Epidermal melanocyte (primary cell): ENCODE measurements around the gene ANKRD2.
"Not testable (repeated sequence)": the region's sequence is repeated elsewhere in the genome, so short reads cannot be mapped to it uniquely, and the experiment has no call there.

Experiments used
- DNase-seq: peaks from one replicate; pipeline ENCODE4 v3.0.0; 2011; ENCODE audit warnings: low spot score; ENCODE audit not compliant: insufficient read length

ANKRD2 gene

DNA sequence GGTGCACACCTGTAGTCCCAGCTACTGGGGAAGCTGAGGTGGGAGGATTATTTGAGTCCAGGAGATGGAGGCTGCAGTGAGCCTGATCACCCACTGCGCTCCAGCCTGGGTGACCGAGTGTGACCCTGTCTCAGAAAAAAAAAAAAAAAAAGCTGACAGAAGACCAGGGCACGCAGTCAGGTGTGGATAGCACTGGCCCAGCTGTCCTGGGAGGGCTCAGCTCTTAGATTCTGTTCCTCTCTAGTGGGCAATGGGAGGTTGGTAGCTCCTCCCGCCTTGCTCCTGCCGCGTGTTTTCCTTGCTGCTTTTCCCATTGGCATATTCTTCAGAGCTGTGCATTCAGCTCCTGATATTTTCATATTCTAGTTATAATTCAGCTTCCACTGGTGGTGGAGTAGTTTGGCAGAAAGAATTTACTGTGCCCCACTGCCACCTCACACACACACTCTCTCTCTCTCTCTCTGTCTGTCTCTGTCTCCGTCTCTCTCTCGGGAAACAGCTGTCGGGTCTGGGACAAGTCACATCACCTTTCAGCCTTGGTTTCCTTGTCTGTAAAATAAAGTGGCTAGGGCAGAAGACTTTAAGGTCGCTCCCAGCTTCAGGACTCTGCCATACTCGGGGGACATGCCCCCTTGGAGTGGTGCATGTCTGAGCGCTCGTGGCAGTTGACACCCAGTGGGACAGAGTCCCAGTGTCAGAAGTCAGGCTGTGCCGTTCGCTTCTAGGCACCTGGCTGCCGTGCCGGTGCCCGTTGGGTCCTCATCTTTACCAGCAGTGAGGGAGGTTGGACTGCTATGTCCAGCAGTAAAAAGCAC lies 25.9 kb upstream of the ANKRD2 start:
- DNase-seq: no peak

DNA sequence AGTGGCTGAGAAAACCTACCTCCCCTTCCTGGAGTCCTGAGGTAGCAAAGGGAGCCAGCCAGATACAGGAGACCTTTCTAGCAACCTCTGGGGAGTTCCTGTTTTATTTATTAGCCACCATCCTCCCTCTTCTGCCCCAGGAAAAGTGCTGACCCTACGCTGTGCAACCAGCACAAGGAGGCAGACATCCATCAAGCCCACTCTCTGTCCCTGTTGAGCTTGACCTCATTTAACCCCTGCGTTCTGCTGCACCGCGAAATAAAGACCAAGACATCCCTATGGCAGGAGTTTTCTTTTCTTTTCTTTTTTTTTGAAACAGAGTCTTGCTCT lies 25.3 kb upstream of the ANKRD2 start:
- DNase-seq: no peak

DNA sequence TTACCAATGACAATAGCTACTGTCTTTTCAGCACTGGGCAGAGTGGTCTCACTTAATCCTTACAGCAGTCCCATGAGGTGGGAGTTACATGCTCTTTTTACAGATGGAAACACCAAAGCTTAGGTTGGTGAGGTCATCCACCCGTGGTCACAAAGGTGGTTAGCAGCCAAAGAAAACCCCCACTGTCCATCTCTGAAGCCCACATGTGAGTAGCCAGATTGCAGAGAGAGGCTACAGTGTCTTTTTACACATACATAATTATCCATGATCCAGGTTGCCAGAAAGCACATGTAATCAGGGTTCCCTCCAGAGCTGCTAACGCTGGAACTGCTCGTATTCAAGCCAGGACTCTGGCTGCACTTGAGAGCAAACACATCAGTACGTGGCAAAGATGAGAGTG lies 24.6 kb upstream of the ANKRD2 start:
- no peak for DNase-seq

DNA sequence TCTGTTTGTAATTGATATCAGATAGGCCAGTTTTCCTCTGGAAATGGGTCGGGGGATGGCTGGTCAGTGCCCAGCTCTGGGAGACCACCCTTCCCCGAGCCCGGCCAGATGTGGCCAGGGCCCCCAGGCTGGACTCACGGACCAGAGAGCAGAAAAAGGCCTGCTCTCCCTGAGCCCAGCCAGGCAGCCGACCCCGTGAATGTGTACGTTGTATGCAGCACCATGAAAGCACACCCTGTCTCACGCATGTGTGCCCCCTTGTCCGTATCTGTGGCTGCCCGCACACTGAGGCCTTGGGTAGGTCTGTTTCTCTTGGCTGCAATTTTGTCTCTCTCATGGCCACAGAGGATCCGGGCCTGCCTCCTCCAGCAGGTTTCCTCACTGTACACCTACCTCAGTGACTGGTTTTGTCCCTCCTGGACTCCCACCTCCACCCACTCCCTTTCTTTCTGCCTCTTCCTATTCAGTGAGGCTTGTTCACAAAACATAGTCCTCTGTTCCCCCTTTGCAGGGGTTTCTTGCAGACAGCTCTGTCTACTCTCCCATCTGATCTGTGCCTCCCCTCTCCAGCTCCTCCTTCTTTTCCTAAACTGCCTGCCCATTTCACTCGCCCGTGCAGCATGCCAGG lies 23.6 kb upstream of the ANKRD2 start:
- DNase-seq: no peak

DNA sequence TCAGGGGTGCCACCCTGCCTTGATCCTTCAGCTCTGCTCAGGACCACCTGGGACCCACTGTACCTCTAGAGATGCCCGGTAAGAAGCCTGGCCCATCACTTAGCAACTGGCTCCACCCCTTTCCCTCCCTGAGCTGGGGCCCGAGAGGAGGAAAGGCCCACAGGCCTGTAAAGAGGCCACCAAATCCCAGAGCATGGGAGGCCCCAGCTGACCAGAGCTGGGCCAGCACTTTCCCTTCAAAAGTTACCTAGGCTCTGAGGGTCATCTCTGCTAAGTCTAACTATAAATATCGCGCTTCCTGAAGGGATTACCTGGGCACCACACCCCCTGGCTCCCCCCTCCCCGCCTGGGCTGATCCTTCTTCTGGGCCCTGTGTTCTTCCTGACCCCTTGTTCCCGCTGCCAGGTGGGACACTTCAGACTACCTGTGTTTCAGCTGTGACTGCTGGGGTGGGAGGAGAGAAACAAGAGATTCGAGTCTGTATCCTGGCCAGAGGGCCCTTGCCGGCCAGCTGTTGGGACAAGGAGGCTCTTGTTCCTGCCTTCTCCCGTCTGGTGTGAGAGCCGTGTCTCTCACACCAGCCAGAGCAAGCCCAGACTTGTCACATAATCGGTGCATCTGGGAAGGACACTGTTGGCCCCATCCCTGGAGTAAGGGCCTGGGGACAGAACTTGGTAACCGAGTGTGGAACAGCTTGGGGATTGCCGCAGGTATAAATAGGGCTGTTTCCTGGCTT lies 22.8 kb upstream of the ANKRD2 start:
- no peak for DNase-seq

DNA sequence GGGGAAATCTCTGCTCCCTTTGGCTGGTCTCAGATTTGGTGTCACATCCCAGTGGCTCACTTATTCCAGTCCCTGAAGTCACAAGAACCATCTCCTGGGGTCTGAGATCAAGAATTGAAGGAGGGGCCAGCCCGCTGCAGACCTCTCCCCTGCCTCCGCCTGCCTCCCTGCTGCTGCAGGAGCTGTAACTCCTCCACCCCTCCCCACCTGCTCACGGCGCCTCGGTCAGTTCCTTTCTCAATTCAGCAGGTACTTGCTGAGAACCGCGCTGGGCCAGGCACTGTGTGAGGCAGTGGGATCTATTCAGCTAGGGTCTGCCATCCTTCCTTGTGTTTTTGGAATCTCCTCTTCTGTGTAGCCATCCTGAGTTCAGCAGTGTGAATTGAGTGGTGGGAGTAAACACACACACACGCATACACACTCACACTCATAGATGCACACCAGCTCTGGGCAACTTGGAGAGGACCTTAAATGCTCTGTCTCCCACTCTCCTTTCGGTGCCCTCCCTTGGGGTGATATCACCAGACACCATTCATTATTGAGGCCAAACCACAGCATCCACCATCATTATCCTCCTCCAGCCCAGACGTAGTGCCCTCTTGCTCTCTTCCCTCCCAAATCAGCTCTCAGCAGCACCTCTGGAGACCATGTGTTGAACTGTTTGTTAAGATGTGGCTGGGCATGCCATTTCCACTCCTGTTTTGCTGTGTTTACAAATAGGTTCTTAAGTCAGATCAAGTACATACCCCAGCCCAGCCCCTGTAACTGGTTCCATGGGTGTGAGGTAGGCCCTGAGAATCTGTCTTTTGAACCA lies 22.0 kb upstream of the ANKRD2 start:
- DNase-seq: no peak

DNA sequence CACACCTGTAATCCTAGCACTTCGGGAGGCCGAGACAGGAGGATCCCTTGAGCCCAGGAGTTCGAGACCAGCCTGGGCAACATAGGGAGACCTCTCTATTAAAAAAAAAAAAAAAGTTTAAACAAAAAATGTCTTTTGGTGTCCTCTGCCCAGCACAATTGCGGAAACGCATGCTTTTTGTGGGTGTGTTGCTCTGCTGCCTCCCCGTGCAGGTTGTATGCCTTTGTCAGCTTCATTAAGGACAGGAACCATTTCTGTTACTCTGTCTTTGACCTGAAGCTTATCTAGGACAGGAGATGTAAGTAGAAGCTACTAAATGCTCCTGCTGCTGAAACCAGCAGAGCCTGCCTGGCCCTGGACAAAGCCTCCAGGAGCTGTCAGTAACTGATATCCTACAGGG lies 21.3 kb upstream of the ANKRD2 start:
- no peak for DNase-seq

DNA sequence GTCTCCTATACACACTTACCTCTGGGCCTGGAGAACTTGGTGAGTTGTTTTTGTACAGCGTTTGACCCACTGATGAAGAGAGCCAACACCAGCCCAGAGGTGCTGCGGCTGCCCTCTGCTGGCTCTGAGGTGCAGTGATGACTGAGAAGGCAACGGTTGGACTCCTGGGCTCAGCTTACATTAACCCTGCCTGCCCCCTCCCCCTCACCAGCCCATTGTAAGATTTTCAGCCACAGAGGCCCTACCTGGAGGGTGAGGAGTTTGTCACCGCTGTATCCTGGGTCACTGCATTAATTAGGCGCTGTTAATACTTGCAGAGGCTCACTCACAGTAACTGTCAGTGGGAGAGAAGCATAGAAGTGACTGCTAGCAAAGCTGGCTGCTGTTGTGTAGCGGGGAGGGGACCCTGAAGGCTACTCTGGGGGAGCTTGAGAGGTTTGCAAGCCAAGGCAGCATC lies 19.0 kb upstream of the ANKRD2 start:
- no peak for DNase-seq

DNA sequence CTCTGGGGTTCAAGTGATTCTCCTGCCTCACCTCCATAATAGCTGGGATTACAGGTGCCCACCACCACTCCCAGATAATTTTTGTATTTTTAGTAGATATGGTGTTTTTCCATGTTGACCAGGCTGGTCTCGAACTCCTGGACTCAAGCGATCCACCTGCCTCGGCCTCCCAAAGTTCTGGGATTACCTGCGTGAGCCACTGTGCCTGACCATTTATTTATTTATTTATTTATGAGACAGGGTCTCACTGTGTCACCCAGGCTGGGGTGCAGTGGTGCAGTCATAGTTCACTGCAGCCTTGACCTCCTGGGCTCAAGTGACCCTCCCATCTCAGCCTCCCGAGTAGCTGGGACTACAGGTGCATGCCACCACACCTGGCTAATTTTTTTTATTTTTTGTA lies 18.2 kb upstream of the ANKRD2 start:
- DNase-seq: not testable (repeated sequence)

DNA sequence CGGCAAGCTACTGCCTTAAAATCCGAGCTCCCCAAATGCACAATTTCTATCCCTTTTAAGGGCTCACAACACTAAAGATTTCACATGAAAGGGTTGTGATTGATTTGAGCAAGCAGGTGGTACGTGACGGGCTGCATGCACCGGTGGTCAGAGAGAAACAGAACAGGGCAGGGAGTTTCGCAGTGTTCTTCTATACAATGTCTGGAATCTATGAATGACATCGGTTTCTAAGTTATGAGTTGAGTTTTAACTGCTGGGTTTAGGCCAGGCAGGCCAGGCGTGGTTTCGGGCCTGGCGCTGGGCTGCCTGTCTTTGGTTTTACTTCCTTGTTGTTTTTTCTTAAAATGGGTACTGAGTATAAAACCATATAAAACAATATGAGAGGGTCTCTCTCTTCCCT lies 17.0 kb upstream of the ANKRD2 start:
- DNase-seq: not testable (repeated sequence)

DNA sequence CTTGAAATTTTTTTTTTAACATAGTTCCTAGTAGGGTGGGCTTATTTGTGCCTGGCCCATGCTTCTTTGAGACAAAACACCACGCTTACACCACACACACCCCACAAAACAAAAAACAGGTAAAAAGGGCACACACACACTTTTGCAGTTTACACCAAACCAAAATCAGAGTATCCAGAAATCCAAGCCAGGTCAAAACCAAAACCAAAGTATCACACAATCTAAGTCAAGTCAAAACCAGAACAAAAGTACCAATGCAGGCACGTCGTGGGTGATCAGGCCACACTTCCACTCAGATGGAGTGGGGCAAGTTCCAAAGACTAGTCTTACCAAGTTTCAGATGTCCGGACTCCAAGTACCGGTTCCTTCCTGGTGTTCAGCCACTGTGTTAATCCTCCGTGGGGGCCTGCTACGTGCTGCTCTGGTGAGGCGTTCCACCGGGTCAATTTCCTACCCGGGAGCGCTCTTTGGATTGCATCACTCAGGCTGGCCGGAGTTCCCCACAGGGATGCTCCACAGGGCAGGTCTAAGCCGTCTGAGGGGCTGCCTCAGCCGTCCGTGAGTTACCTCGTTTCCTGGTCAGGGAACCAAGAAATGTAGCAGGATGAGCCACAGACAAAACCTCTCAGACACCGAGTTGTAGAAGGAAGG lies 11.7 kb upstream of the ANKRD2 start:
- DNase-seq: not testable (repeated sequence)

DNA sequence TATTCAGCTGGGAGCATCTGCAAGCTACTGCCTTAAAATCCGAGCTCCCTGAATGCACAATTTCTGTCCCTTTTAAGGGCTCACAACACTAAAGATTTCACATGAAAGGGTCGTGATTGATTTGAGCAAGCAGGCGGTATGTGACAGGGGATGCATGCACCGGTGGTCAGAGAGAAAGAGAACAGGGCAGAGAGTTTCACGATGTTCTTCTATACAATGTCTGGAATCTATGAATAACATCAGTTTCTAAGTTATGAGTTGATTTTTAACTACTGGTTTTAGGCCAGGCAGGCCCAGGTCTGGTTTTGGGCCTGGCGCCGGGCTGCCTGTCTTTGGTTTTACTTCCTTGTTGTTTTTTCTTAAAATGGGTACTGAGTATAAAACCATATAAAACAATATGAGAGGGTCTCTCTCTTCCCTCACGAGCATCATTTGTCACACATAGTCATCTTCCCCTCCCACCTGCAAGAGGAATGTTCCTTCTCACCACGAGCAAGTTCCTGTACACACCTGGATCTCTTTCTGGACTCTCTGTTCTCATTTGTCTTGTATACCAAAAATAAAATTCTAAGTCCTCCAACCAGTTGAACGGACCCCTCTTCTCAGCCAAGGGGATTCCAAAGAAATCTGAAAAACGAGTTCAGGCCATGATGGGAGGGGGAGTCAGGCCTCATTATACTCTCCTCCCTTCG lies 11.0 kb upstream of the ANKRD2 start:
- DNase-seq: not testable (repeated sequence)

DNA sequence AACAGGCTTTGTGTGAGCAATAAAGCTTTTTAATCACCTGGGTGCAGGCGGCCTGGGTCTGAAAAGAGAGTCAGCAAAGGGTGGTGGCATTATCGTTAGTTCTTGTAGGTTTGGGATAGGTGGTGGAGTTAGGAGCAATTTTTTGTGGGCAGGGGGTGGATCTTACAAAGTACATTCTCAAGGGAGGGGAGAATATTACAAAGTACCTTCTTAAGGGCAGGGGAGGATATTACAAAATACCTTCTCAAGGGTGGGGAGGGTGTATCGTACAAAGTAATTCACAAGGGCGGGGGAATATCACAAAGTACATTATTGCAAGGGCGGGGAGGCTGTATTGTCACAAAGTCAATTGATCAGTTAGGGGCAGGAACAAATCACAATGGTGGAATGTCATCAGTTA lies 10.2 kb upstream of the ANKRD2 start:
- DNase-seq: not testable (repeated sequence)

DNA sequence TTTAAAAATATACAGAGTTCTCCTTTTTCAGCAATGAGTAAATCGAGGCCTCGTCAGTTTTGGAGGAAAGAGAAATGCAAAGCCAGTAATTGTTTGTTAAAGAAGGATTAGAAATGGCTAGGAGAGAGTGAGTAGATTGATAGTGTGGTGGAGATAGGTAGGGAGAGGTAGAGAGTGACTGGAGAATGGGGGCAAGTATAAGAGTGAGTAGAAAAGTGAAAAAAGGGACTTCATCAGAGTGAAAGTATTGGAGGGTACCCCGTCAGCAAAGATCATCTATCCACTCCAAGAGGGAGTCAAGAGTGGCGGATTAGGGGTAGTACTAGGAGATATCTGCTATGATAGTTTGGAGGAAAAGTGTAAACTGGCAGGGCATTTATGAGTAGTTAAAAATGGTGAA lies 9.2 kb upstream of the ANKRD2 start:
- DNase-seq: no peak

DNA sequence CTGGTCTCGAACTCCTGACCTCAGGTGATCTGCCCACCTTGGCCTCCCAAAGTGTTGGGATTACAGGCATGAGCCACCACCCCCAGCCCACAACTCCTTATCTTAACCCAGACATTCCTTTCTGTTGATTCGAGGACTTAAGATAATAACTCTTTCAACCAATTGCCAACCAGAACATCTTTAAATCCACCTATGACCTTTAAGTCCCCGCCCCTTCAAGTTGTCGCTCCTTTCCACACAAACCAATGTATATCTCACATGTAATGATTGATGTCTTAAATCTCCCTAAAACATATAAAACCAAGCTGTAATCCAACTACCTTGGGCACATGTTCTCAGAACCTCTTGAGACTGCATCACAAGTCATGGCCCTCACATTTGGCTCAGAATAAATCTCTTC lies 7.8 kb upstream of the ANKRD2 start:
- no peak for DNase-seq

DNA sequence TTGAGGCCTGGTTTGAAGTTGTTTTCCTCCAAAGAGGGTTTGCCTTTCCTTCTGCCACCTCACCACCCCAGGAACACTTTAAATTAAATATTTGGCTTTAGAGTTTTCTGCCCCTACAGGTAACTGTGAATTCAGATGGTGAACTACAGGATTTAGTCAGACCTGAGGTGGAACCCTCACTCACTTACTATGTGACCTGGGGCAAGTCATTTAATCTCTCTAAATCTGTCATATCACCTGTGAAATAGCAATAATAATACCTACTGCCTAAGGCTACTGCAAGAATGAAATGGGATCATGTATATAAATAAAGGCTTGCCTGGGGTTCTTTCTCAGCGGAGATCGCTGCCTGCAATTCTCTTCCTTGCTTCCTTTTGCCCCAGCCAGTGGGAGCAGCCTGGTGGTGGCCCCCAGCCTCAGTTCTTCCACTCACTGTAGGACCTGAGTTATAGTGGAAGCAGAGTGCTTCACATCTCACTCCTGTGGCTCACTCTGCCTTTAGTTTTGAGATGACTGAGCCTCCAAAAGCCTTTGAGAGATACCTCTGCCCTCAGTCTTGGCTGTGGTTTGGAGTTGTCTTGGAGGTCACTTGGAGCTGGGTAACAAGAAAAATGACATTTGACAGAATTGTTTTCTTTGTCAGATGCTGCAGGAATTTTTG lies 6.1 kb upstream of the ANKRD2 start:
- DNase-seq: no peak

DNA sequence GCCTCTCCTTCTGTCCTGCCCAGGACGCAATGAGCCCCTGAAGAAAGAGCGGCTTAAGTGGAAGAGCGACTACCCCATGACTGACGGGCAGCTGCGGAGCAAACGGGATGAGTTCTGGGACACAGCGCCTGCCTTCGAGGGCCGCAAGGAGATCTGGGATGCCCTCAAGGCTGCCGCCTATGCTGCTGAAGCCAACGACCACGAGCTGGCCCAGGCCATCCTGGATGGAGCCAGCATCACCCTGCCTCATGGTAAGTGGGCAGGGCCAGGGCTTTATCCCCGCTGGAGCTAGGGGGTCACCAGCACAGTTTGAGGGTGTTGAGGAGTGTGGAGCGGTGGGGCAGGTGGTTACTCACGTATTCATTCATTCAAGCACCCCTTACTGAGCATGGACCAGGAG lies 4.7 kb upstream of the ANKRD2 start:
- no peak for DNase-seq

DNA sequence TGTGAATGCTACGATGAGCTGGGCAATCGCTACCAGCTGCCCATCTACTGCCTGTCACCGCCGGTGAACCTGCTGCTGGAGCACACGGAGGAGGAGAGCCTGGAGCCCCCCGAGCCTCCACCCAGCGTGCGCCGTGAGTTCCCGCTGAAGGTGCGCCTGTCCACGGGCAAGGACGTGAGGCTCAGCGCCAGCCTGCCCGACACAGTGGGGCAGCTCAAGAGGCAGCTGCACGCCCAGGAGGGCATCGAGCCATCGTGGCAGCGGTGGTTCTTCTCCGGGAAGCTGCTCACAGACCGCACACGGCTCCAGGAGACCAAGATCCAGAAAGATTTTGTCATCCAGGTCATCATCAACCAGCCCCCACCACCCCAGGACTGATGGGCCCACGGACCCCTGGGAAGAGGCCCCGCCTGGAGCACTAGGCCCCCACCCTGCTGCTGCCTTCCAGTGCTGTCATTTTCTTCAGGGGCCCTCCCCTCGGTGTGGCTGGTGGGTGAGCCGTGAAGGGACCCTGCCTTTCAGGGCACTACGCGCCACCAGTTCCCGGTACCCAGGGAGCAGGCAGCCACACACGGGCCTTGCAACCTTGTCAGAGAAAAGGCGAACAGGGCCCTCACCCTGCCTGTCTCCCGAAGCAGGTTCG lies 2.3 kb upstream of the ANKRD2 start:
- no peak for DNase-seq

DNA sequence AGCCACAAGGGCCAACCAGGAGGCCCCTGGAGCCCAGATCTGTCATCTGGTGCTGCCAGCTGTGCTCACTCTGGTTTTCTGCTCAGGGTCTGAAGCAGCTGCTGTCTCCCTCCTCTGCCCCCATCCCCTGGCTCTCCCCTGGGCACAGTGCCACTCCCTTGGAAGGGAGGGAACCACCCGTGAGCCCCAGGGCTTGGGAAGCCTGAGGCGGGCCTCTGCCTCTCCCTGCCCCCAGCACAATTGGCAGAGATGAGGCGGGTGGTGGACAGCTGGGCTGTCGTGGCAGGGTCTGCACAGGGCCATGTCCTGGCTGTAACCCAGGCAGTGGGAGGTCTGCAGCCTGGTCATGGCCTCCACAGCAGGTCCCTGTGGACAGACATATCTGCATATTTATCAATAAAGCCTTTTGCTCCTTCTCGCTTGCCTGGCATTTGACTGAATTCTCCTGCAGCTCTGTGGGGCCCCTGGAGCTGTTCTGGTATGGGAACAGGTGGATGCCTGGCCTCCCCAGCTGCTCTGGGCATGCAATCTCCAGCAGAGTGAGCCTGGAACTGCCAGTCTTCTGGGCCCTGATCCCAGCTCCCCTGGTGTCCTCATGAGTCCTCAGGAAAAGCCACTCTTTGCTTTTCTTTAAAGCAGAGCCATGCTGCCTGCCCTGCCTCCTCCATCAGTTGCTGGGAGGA lies 1.6 kb upstream of the ANKRD2 start:
- no peak for DNase-seq
